ENCODE measurements around the gene KIAA1755.

KIAA1755 gene

DNA sequence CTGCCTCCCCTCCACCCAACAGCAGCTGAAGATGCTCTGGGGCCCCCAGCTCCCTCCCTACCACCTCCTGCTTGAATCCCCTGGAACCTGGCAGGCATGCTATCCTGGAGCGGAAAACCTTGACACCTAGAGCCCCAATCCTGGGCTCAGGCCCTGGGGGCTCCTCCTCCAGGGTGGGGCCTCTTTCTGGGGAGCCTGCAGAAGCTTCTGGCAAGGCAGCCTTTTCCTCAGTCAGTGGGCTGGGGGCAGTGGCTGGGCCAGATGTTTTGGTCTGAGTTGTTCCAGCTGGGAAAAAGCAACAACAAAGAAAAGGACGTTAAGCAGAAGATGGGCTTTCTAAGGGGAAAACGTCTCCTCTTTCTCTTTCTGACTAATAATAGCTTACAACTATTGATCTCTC is 21.1 kb downstream of the KIAA1755 start:
- Histone ChIP-seq H2AFZ (ENCODE audit: low read depth, low read length) (no peak overlapping the region), H3K4me2 (ENCODE audit: low read length, poor library complexity, severe bottlenecking) (no peak overlapping the region), H3K4ac (ENCODE audit: low read depth in 1 of 2, low read length in 2 of 2) (no peak overlapping the region), H3K23ac (ENCODE audit: low read length in 2 of 2) (no peak overlapping the region), H3K14ac (ENCODE audit: low read length in 2 of 2) (no peak overlapping the region), H3K9me3 (ENCODE audit: control insufficient read depth, low read length) (peaks cover 33% of the 10 kb centered on the region), H2BK15ac (ENCODE audit: low read depth, poor library complexity, severe bottlenecking) (no peak overlapping the region), H4K8ac (ENCODE audit: low read length) (no peak overlapping the region), H3K79me1 (replicated peaks; ENCODE audit: low read length, poor library complexity, severe bottlenecking) (no peaks in the 10 kb centered on the region), H3K4me3 (ENCODE audit: insufficient read depth in 1 of 2, low read depth in 1 of 2, low read length in 2 of 2) (no peak overlapping the region), H3K9ac (ENCODE audit: low read length) (no peak overlapping the region), H3K27ac (ENCODE audit: low read length, poor library complexity, severe bottlenecking) (no peak overlapping the region), H2BK5ac (ENCODE audit: low read depth, low read length, poor library complexity, severe bottlenecking) (no peak overlapping the region), H4K91ac (ENCODE audit: low read length) (no peak overlapping the region), H3K4me1 (ENCODE audit: control insufficient read depth, insufficient read depth, low read depth, low read length) (peaks cover 4% of the 10 kb centered on the region), H2BK12ac (ENCODE audit: low read length in 2 of 2) (no peak overlapping the region), H3K18ac (ENCODE audit: low read depth in 1 of 2, low read length in 2 of 2) (no peak overlapping the region), H3K36me3 (ENCODE audit: control insufficient read depth in 1 of 2, insufficient read depth in 2 of 2, low read depth in 1 of 2, low read length in 2 of 2) (peaks cover 0 to 43% of the 10 kb centered on the region in 2 experiments), H2AK5ac (ENCODE audit: low read length, severe bottlenecking) (no peak overlapping the region), H3K27me3 (ENCODE audit: control insufficient read depth in 1 of 2, insufficient read depth in 1 of 2, low read length in 2 of 2) (peaks cover 0 to 61% of the 10 kb centered on the region in 2 experiments), H2BK120ac (ENCODE audit: low read depth, low read length) (no peak overlapping the region)
- WGBS = 62% methylated on average over 3 of the region's 3 CpGs
- DNase-seq = no peak

DNA sequence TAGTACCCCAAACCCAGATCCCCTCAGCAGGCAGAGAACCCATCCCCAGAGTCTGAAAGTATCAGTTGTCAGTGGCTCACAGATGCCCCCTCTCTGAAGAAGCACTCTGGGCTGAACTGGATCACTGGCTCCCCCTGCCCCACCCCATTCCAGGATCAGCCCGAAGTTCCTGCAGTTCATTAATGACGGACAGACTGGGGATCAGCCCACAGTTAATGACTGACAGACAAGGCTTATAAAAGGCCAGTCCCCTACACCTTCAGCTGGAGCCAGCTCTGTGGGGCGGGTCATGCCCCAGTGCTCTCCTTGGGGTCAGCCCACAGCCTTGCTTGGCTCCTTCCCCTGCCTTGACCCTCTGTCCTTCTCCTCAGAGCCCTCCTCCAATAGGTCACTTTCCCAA is 21.7 kb downstream of the KIAA1755 start:
- Histone ChIP-seq H3K4me1 (ENCODE audit: control insufficient read depth, insufficient read depth, low read depth, low read length) (peaks cover 4% of the 10 kb centered on the region), H3K18ac (ENCODE audit: low read depth in 1 of 2, low read length in 2 of 2) (no peak overlapping the region), H3K4me2 (ENCODE audit: low read length, poor library complexity, severe bottlenecking) (no peak overlapping the region), H3K14ac (ENCODE audit: low read length in 2 of 2) (no peak overlapping the region), H3K79me1 (replicated peaks; ENCODE audit: low read length, poor library complexity, severe bottlenecking) (no peaks in the 10 kb centered on the region), H3K4ac (ENCODE audit: low read depth in 1 of 2, low read length in 2 of 2) (no peak overlapping the region), H2BK12ac (ENCODE audit: low read length in 2 of 2) (no peak overlapping the region), H2BK5ac (ENCODE audit: low read depth, low read length, poor library complexity, severe bottlenecking) (no peak overlapping the region), H2AFZ (ENCODE audit: low read depth, low read length) (no peak overlapping the region), H3K9me3 (ENCODE audit: control insufficient read depth, low read length) (peaks cover 33% of the 10 kb centered on the region), H3K23ac (ENCODE audit: low read length in 2 of 2) (no peak overlapping the region), H3K27ac (ENCODE audit: low read length, poor library complexity, severe bottlenecking) (no peak overlapping the region), H3K27me3 (ENCODE audit: control insufficient read depth in 1 of 2, insufficient read depth in 1 of 2, low read length in 2 of 2) (peaks cover 0 to 67% of the 10 kb centered on the region in 2 experiments), H3K9ac (ENCODE audit: low read length) (no peak overlapping the region), H2BK15ac (ENCODE audit: low read depth, poor library complexity, severe bottlenecking) (no peak overlapping the region), H3K4me3 (ENCODE audit: insufficient read depth in 1 of 2, low read depth in 1 of 2, low read length in 2 of 2) (no peak overlapping the region), H2AK5ac (ENCODE audit: low read length, severe bottlenecking) (no peak overlapping the region), H3K36me3 (ENCODE audit: control insufficient read depth in 1 of 2, insufficient read depth in 2 of 2, low read depth in 1 of 2, low read length in 2 of 2) (peaks cover 0 to 40% of the 10 kb centered on the region in 2 experiments), H4K91ac (ENCODE audit: low read length) (no peak overlapping the region), H2BK120ac (ENCODE audit: low read depth, low read length) (no peak overlapping the region), H4K8ac (ENCODE audit: low read length) (no peak overlapping the region)
- DNase-seq = no peak
- 56% methylated on average over 3 of the region's 3 CpGs for WGBS

DNA sequence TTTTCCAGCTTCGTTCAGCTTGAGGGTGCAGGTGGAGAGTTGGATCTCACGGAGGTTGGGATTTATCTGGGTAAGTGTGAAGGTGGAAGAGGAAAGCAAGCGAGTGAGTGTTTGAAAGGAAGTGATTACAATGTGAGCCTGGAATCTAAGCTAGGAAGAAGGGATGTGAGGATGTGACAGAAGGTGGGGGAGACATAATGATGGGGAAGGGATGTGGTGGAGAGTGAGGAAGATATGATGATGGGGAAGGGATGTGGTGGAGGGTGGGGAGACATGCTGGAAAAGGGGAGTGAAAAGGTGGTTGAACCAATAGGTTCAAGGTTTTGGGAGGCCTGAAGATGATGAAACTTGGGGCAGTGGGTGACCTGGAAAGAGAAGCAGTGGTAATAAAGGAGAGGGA is 23.2 kb downstream of the KIAA1755 start:
- Histone ChIP-seq H3K79me1 (replicated peaks; ENCODE audit: low read length, poor library complexity, severe bottlenecking) (no peaks in the 10 kb centered on the region), H3K9me3 (ENCODE audit: control insufficient read depth, low read length) (peaks cover 20% of the 10 kb centered on the region), H3K4me2 (ENCODE audit: low read length, poor library complexity, severe bottlenecking) (no peak overlapping the region), H2BK120ac (ENCODE audit: low read depth, low read length) (no peak overlapping the region), H3K27ac (ENCODE audit: low read length, poor library complexity, severe bottlenecking) (no peak overlapping the region), H3K9ac (ENCODE audit: low read length) (no peak overlapping the region), H3K23ac (ENCODE audit: low read length in 2 of 2) (no peak overlapping the region), H3K18ac (ENCODE audit: low read depth in 1 of 2, low read length in 2 of 2) (no peak overlapping the region), H2AFZ (ENCODE audit: low read depth, low read length) (no peak overlapping the region), H3K36me3 (ENCODE audit: control insufficient read depth in 1 of 2, insufficient read depth in 2 of 2, low read depth in 1 of 2, low read length in 2 of 2) (peaks cover 0 to 29% of the 10 kb centered on the region in 2 experiments), H2BK5ac (ENCODE audit: low read depth, low read length, poor library complexity, severe bottlenecking) (no peak overlapping the region), H3K27me3 (ENCODE audit: control insufficient read depth in 1 of 2, insufficient read depth in 1 of 2, low read length in 2 of 2) (peaks cover 0 to 70% of the 10 kb centered on the region in 2 experiments), H3K4ac (ENCODE audit: low read depth in 1 of 2, low read length in 2 of 2) (no peak overlapping the region), H4K8ac (ENCODE audit: low read length) (no peak overlapping the region), H3K4me1 (ENCODE audit: control insufficient read depth, insufficient read depth, low read depth, low read length) (peaks cover 4% of the 10 kb centered on the region), H3K14ac (ENCODE audit: low read length in 2 of 2) (no peak overlapping the region), H2BK15ac (ENCODE audit: low read depth, poor library complexity, severe bottlenecking) (no peak overlapping the region), H4K91ac (ENCODE audit: low read length) (no peak overlapping the region), H2BK12ac (ENCODE audit: low read length in 2 of 2) (no peak overlapping the region), H2AK5ac (ENCODE audit: low read length, severe bottlenecking) (no peak overlapping the region), H3K4me3 (ENCODE audit: insufficient read depth in 1 of 2, low read depth in 1 of 2, low read length in 2 of 2) (no peak overlapping the region)
- 83% methylated on average over 3 of the region's 3 CpGs for WGBS
- DNase-seq = no peak

DNA sequence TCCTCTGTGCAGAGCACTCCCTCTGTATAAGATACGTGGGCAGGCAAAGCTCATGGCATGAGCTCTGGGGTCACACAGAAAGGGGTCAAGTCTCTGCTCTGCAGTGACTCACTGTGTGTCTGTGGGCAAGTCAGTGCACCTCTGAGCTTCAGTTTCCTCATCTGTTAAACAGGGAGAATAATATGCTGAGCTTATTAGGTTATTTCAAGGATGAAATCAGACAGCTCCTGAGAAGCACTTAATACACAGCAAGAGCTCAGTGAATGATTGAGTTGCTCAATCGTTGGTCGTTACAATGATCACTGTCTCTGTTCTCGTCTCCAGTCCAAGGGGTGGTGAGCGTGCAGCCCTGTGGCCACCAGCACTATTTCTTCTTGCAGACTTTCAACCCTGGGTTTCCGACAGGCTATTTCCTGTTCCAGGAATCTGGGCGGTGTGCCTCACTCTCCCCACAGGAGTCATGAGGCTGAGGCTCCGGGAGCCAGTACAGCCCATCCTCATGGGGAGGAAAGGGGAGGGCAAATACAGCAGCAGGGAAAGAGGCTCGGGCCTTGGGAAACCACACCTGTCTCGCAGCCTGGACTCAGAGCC is 28.9 kb downstream of the KIAA1755 start:
- 43% methylated on average over 10 of the region's 10 CpGs for WGBS
- H3K27me3 ChIP-seq (ENCODE audit: control insufficient read depth in 1 of 2, insufficient read depth in 1 of 2, low read length in 2 of 2) = peaks cover 0 to 28% of the 10 kb centered on the region in 2 experiments

More for the DNA sequence above, 28.9 kb downstream of the KIAA1755 start:
- Histone ChIP-seq H4K91ac (ENCODE audit: low read length) (peak overlapping the region; percentile 5), H4K8ac (ENCODE audit: low read length) (peak overlapping the region; percentile 1), H2BK12ac (ENCODE audit: low read length in 2 of 2) (no peak overlapping the region), H3K4ac (ENCODE audit: low read depth in 1 of 2, low read length in 2 of 2) (peak overlapping the region in 1 of 2 experiments; percentile 28), H3K36me3 (ENCODE audit: control insufficient read depth in 1 of 2, insufficient read depth in 2 of 2, low read depth in 1 of 2, low read length in 2 of 2) (no peaks in the 10 kb centered on the region), H3K9me3 (ENCODE audit: control insufficient read depth, low read length) (no peaks in the 10 kb centered on the region), H3K4me3 (ENCODE audit: insufficient read depth in 1 of 2, low read depth in 1 of 2, low read length in 2 of 2) (no peak overlapping the region), H3K9ac (ENCODE audit: low read length) (peak overlapping the region; percentile 1), H3K27ac (ENCODE audit: low read length, poor library complexity, severe bottlenecking) (no peak overlapping the region), H3K23ac (ENCODE audit: low read length in 2 of 2) (no peak overlapping the region), H2AFZ (ENCODE audit: low read depth, low read length) (no peak overlapping the region), H2BK15ac (ENCODE audit: low read depth, poor library complexity, severe bottlenecking) (no peak overlapping the region), H3K79me1 (replicated peaks; ENCODE audit: low read length, poor library complexity, severe bottlenecking) (no peaks in the 10 kb centered on the region), H2AK5ac (ENCODE audit: low read length, severe bottlenecking) (no peak overlapping the region), H3K18ac (ENCODE audit: low read depth in 1 of 2, low read length in 2 of 2) (peak overlapping the region; percentile 14 to 60), H2BK120ac (ENCODE audit: low read depth, low read length) (no peak overlapping the region), H3K4me2 (ENCODE audit: low read length, poor library complexity, severe bottlenecking) (no peak overlapping the region), H2BK5ac (ENCODE audit: low read depth, low read length, poor library complexity, severe bottlenecking) (no peak overlapping the region), H3K4me1 (ENCODE audit: control insufficient read depth, insufficient read depth, low read depth, low read length) (peaks cover 5% of the 10 kb centered on the region), H3K14ac (ENCODE audit: low read length in 2 of 2) (no peak overlapping the region)
- peak; percentile 70 for DNase-seq
